ENCODE measurements around the gene ZFHX2. TPM values are rescaled to one million over a fixed set of nuclear protein-coding genes. Genes with fewer than 3 reads are reported as not detected.
A peak's percentile ranks its signal among the peaks of the same experiment; 100 is the strongest.

The ZFHX2 gene
- total RNA-seq, 1 donor from 2014 or later, result 2.7 TPM

GRCh38 chr14:23513005-23513817 is 38.4 kb downstream of the ZFHX2 start:
- H3K36me3 Mint-ChIP-seq (ENCODE audit: low read depth), result no peaks in the 10 kb centered on the region
- H3K27ac Mint-ChIP-seq, result no peak overlapping the region
- no peak for DNase-seq (ENCODE audit: low spot score)
- no peak overlapping the region for H3K4me3 Mint-ChIP-seq
- H3K9me3 Mint-ChIP-seq, result no peaks in the 10 kb centered on the region
- H3K27me3 Mint-ChIP-seq (ENCODE audit: insufficient read depth), result peaks cover 3% of the 10 kb centered on the region
- no peaks in the 10 kb centered on the region for H3K4me1 Mint-ChIP-seq (ENCODE audit: low read depth)
- intact Hi-C loops (cut with micrococcal nuclease), result no loop called here

GRCh38 chr14:23512156-23512555 is 39.4 kb downstream of the ZFHX2 start:
- Mint-ChIP-seq H3K4me1 (ENCODE audit: low read depth) (no peaks in the 10 kb centered on the region), H3K9me3 (no peaks in the 10 kb centered on the region), H3K4me3 (peak overlapping the region; percentile 28), H3K27ac (no peak overlapping the region), H3K36me3 (ENCODE audit: low read depth) (no peaks in the 10 kb centered on the region), H3K27me3 (ENCODE audit: insufficient read depth) (no peaks in the 10 kb centered on the region)
- intact Hi-C loops (cut with micrococcal nuclease), result no loop called here
- DNase-seq (ENCODE audit: low spot score), result no peak

GRCh38 chr14:23494223-23494622 is 57.3 kb downstream of the ZFHX2 start:
- no peaks in the 10 kb centered on the region for H3K27me3 Mint-ChIP-seq (ENCODE audit: insufficient read depth)
- intact Hi-C loops (cut with micrococcal nuclease), result no loop called here
- no peaks in the 10 kb centered on the region for H3K36me3 Mint-ChIP-seq (ENCODE audit: low read depth)
- no peaks in the 10 kb centered on the region for H3K4me1 Mint-ChIP-seq (ENCODE audit: low read depth)
- no peak overlapping the region for H3K4me3 Mint-ChIP-seq
- H3K27ac Mint-ChIP-seq, result no peak overlapping the region
- no peaks in the 10 kb centered on the region for H3K9me3 Mint-ChIP-seq
- DNase-seq (ENCODE audit: low spot score), result no peak

GRCh38 chr14:23492618-23493272 is 58.8 kb downstream of the ZFHX2 start:
- Mint-ChIP-seq H3K27ac (no peak overlapping the region), H3K36me3 (ENCODE audit: low read depth) (no peaks in the 10 kb centered on the region), H3K4me3 (no peak overlapping the region), H3K9me3 (no peaks in the 10 kb centered on the region), H3K27me3 (ENCODE audit: insufficient read depth) (no peaks in the 10 kb centered on the region), H3K4me1 (ENCODE audit: low read depth) (no peaks in the 10 kb centered on the region)
- intact Hi-C loops (cut with micrococcal nuclease), result no loop called here
- DNase-seq (ENCODE audit: low spot score), result no peak

GRCh38 chr14:23487216-23487615 is 64.3 kb downstream of the ZFHX2 start:
- Mint-ChIP-seq H3K4me1 (ENCODE audit: low read depth) (no peaks in the 10 kb centered on the region), H3K36me3 (ENCODE audit: low read depth) (peaks cover 4% of the 10 kb centered on the region), H3K27me3 (ENCODE audit: insufficient read depth) (no peaks in the 10 kb centered on the region), H3K4me3 (no peak overlapping the region), H3K27ac (no peak overlapping the region), H3K9me3 (no peaks in the 10 kb centered on the region)
- intact Hi-C loops (cut with micrococcal nuclease), result no loop called here
- DNase-seq (ENCODE audit: low spot score), result no peak

- intact Hi-C loops (cut with micrococcal nuclease), result no loop called here
- no peak for DNase-seq (ENCODE audit: low spot score)
- H3K4me1 Mint-ChIP-seq (ENCODE audit: low read depth), result no peaks in the 10 kb centered on the region
- peaks cover 7% of the 10 kb centered on the region for H3K36me3 Mint-ChIP-seq (ENCODE audit: low read depth)
- H3K27ac Mint-ChIP-seq, result no peak overlapping the region
- no peaks in the 10 kb centered on the region for H3K9me3 Mint-ChIP-seq
- H3K27me3 Mint-ChIP-seq (ENCODE audit: insufficient read depth), result no peaks in the 10 kb centered on the region
- no peak overlapping the region for H3K4me3 Mint-ChIP-seq
Measured at GRCh38 chr14:23486036-23486435, 65.5 kb downstream of the ZFHX2 start.

GRCh38 chr14:23485326-23485725 is 66.2 kb downstream of the ZFHX2 start:
- intact Hi-C loops (cut with micrococcal nuclease), result no loop called here
- H3K36me3 Mint-ChIP-seq (ENCODE audit: low read depth), result peaks cover 9% of the 10 kb centered on the region
- no peak overlapping the region for H3K4me3 Mint-ChIP-seq
- no peak overlapping the region for H3K27ac Mint-ChIP-seq
- no peaks in the 10 kb centered on the region for H3K27me3 Mint-ChIP-seq (ENCODE audit: insufficient read depth)
- H3K4me1 Mint-ChIP-seq (ENCODE audit: low read depth), result no peaks in the 10 kb centered on the region
- no peaks in the 10 kb centered on the region for H3K9me3 Mint-ChIP-seq
- no peak for DNase-seq (ENCODE audit: low spot score)

- intact Hi-C loops (cut with micrococcal nuclease), result no loop called here
Measured at GRCh38 chr14:23483236-23483854, 68.2 kb downstream of the ZFHX2 start.

GRCh38 chr14:23482823-23483148 is 68.8 kb downstream of the ZFHX2 start:
- peaks cover 14% of the 10 kb centered on the region for H3K36me3 Mint-ChIP-seq (ENCODE audit: low read depth)
- peaks cover 2% of the 10 kb centered on the region for H3K4me1 Mint-ChIP-seq (ENCODE audit: low read depth)
- H3K4me3 Mint-ChIP-seq, result no peak overlapping the region
- H3K27ac Mint-ChIP-seq, result no peak overlapping the region
- no peaks in the 10 kb centered on the region for H3K9me3 Mint-ChIP-seq
- no peak for DNase-seq (ENCODE audit: low spot score)
- no peaks in the 10 kb centered on the region for H3K27me3 Mint-ChIP-seq (ENCODE audit: insufficient read depth)
- intact Hi-C loops (cut with micrococcal nuclease), result no loop called here

More at GRCh38 chr14:23483236-23483854, 68.2 kb downstream of the ZFHX2 start:
- Mint-ChIP-seq H3K27ac (no peak overlapping the region), H3K4me1 (ENCODE audit: low read depth) (no peaks in the 10 kb centered on the region), H3K9me3 (no peaks in the 10 kb centered on the region), H3K4me3 (no peak overlapping the region), H3K36me3 (ENCODE audit: low read depth) (peaks cover 10% of the 10 kb centered on the region), H3K27me3 (ENCODE audit: insufficient read depth) (no peaks in the 10 kb centered on the region)
- no peak for DNase-seq (ENCODE audit: low spot score)

GRCh38 chr14:23481979-23482822 is 69.4 kb downstream of the ZFHX2 start:
- DNase-seq (ENCODE audit: low spot score), result no peak
- no peak overlapping the region for H3K27ac Mint-ChIP-seq
- no peaks in the 10 kb centered on the region for H3K27me3 Mint-ChIP-seq (ENCODE audit: insufficient read depth)
- intact Hi-C loops (cut with micrococcal nuclease), result no loop called here
- H3K4me1 Mint-ChIP-seq (ENCODE audit: low read depth), result peaks cover 4% of the 10 kb centered on the region
- no peak overlapping the region for H3K4me3 Mint-ChIP-seq
- peaks cover 19% of the 10 kb centered on the region for H3K36me3 Mint-ChIP-seq (ENCODE audit: low read depth)
- H3K9me3 Mint-ChIP-seq, result no peaks in the 10 kb centered on the region

- no peak for DNase-seq (ENCODE audit: low spot score)
- no peaks in the 10 kb centered on the region for H3K27me3 Mint-ChIP-seq (ENCODE audit: insufficient read depth)
- H3K4me3 Mint-ChIP-seq, result no peak overlapping the region
- no peaks in the 10 kb centered on the region for H3K9me3 Mint-ChIP-seq
- H3K27ac Mint-ChIP-seq, result no peak overlapping the region
- H3K36me3 Mint-ChIP-seq (ENCODE audit: low read depth), result peaks cover 23% of the 10 kb centered on the region
- intact Hi-C loops (cut with micrococcal nuclease), result no loop called here
- H3K4me1 Mint-ChIP-seq (ENCODE audit: low read depth), result peaks cover 4% of the 10 kb centered on the region
Measured at GRCh38 chr14:23481362-23481970, 70.1 kb downstream of the ZFHX2 start.

- Mint-ChIP-seq H3K27ac (peak overlapping the region; percentile 62), H3K36me3 (ENCODE audit: low read depth) (peaks cover 47% of the 10 kb centered on the region), H3K4me3 (no peak overlapping the region), H3K4me1 (ENCODE audit: low read depth) (peaks cover 4% of the 10 kb centered on the region), H3K27me3 (ENCODE audit: insufficient read depth) (no peaks in the 10 kb centered on the region), H3K9me3 (no peaks in the 10 kb centered on the region)
- DNase-seq (ENCODE audit: low spot score), result peak; percentile 44
- intact Hi-C loops (cut with micrococcal nuclease), result loop anchor here (1.0 kb wide), 3 partner anchors 9 to 84 kb away; partner anchors contain the start of gene NGDN
Measured at GRCh38 chr14:23478109-23478759, 73.3 kb downstream of the ZFHX2 start.

Data from activated T-helper 1 cell treated with anti-CD3 and anti-CD28 coated beads, Interleukin-12 subunit alpha, Interleukin-12 subunit beta, Interleukin-2, Interleukin-4 antibody, amounts not matched to agents 30 ng/mL and 10 ng/mL and 1 ng/mL, durations not matched to agents 14 hours and 24 hours and 36 hours (primary cell).